Esophagus mucosa (tissue), 1 donor: ENCODE results near the gene RGS11. TPM values are rescaled to one million over a fixed set of nuclear protein-coding genes. Genes with fewer than 3 reads are reported as not detected.

ENCODE experiments used
- ATAC-seq: fragments of 200-7000 bp; cut with Tn5 transposase; one replicate; pipeline ENCODE4 v1.9.1; 2020
- total RNA-seq: library from RNA; stranded (reverse); gene quantifications from one replicate; pipeline ENCODE4 v1.2.4, GENCODE V29; 2023
- donor health status: DM: yes; HTN: yes; CAD: no.

RGS11 gene
- total RNA-seq, result 0.92 TPM

DNA sequence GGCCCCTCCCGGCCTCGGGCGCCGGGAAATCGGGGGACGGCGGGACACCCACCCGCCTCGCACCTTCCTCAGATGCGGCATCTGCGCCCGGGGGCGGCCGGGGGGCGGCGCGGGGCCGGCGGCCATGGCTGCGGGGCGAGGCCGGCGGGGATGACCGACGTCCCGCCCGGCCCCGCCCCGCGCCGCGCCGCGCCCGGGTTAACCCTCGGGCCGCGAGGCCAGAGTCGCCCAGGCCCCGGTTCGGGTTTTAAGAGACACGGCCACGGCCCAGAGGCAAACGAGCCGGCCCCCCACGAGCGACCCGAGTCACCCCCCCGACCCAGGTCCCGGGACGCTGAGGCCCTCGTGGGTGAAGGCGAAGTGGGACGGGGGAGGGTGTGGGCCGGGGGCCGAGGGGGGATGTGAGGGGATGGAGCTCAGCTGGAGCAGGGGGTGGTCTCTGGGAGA lies at the start of gene RGS11:
TSS of gene RGS11 (minus strand) at position 159 of the 447 bp plus-strand sequence. CDS start at position 126, 33 bp downstream.
- no peak for ATAC-seq

DNA sequence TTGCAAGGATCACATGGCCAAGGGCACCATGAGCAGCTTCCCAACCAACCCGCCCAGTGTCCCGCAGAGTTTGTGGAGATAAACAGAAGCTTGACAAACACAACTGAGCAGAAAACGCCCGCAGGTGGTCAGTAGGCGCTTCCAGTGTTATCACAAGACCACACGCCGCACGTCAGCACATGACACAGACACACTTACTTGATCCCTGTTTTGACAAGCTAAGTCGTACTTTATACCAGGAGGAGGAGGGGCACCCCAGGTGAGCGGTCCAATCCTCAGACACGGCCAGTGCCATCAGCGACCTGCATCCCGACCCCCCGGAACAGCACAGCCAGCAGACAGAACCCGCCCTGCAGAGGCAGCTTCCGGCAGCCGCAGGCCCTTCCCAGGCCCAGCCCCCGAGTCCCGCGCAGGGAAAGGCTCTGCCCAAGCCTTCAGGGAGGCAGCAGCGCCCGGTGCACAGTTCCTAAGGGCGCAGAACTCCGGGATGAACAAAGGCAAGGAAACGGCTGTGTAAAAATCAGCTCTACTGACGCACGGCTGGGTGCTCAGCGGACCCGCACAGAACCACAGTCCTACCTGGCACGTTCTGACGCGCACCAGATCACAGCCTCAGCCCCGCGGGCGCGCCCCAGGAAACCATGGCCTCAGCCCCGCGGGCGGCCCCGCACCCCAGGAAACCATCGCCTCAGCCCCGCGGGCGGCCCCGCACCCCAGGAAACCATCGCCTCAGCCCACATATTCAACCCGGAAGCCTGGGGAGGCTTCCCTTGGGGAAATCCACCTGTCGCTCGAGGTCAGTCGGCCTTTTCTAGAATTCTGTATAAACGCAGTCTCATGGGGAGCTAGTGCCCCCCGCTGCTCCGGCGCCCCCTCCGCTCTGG lies 48.9 kb upstream of the RGS11 start:
- ATAC-seq, result peak; percentile 50

DNA sequence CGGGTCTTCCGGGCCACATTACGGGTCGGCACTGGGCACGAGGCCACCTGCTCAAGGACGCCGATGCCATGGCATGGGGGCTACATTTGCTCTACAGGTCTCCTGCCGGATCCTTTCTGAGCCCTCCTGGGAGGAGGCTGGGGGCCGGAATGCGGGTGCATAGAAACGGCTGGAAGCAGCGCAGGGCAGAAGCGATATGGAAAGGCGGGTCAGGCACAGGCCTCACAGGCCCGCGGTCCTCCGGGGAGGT lies 48.4 kb upstream of the RGS11 start:
- ATAC-seq, result no peak

GRCh38 chr16:322476-323143 lies 46.9 kb upstream of the RGS11 start:
- no peak for ATAC-seq

GRCh38 chr16:321532-321931 lies 45.8 kb upstream of the RGS11 start:
- no peak for ATAC-seq

DNA sequence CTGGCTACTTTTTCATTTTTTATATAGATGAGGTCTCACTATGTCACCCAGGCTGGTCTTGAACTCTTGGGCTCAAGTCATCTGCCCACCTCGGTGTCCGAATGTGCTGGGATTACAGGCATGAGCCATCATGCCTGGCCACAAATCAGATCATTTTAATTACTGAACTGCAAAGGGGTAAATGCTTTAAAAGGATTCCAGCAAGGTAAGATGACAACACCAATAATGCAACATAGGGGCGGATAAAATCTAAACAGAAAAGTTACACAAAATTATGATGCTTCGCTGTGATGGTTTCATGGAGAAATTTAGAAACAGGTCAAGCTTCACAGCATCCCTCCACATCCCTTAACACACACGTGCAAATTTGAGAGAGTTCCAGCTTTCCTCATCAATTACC lies 44.5 kb upstream of the RGS11 start:
- ATAC-seq, result no peak

DNA sequence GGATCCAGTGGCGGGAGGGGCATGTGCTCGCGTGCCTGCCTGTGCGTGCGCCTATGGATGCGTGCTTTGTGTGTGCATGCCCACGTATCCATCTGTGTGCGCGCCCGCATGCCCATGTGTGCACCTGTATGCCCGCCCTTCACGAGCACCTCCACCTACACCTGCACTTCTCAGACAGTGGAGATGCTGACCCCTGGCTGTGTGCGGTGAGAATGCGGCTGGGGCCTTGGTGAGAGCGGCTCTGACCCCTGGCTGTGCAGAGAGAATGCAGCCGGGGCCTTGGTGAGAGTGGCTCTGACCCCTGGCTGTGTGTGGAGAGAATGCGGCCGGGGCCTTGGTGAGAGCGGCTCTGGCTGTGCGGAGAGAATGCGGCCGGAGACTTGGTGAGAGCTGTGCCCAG lies 42.9 kb upstream of the RGS11 start:
- no peak for ATAC-seq

DNA sequence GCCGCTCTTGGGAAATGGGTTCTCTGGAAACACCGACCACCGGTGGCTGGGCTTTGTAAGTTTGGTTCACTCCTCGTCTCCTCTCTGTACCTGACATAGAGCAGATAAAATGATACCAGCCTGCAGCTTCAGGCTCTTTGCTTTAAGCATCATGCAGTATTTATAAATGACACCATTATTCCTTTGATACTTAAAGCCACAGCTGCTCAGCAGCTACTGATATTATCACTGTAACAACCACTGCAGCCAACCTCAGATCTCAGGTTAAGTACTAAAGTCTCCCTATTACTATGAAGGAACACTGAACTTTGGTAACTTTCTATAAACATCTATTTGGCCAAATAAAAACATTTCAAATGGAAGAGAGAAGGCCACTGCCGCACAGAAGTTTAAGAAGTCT lies 41.8 kb upstream of the RGS11 start:
- ATAC-seq, result no peak

DNA sequence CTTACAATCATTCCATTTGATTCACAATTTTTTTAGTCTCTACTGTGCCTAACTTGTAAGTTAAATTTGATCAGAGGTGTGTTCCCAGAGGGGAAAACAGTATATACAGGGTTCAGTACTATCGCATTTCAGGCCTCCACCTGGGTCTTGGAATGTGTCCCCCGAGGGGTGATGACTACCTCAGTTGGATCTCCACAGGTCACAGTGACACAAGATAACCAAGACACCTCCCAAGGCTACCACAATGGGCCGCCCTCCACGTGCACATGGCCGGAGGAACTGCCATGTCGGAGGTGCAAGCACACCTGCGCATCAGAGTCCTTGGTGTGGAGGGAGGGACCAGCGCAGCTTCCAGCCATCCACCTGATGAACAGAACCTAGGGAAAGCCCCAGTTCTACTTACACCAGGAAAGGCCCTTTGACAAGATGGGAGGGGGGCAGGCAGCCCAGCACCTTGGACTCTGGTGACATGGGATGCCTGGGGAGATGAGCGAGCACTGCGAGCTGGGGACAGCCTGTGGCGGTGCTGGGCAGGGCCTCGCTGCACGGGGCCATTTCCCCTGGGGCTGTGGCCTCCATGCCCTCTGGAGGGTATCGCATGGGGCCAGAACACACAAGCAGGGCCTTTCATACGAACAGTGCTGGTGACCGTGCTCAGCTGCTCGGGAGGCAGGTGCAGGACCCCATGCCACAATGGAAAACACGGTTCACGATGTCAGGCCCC lies 41.2 kb upstream of the RGS11 start:
- no peak for ATAC-seq

DNA sequence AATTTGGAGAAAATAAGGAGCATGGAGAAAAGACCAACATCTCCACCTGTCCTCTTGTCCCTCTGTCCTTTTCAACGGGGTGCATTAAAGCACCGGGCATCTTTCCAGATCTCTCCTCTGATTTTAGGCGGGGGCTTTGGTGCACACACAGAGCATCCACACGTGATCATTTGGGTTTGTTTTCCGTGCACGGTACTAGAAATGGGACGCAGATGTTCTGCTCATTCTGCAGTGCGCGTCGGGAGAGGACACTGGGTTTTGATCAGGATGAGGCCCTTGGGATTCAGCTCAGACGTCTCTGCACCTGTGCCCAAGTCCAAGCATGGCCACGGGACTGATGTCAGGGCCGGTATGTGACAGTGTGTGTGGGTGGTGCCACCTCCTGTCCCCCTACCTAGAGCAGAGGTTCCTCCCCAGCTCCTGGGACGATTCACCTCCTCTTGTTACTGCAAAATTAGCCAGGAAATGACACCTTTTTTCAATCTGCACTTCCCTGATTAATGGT lies 39.1 kb upstream of the RGS11 start:
- no peak for ATAC-seq

GRCh38 chr16:314351-314750 lies 38.6 kb upstream of the RGS11 start:
- ATAC-seq, result no peak

- ATAC-seq, result no peak
Observed at GRCh38 chr16:311725-312124, 36.0 kb upstream of the RGS11 start.

DNA sequence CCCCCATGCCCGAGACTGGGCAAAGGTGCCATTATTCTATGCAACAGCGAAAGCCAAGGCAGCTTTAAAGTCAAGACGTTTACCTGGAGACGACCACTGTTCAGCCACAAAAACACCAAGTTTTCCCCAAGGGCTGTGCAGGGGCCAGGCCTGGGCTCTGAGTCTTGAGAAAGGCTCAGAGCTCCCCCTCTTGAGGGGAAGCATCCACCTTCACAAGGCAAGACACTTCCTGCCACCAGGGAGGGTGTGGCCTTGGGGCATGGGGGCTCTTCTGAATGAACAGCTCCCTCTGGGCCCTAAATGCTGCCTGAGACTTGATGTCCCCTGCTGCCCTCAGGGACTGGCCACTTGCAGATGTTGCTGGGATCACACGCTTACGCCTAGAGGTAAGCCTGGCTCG lies 33.7 kb upstream of the RGS11 start:
- ATAC-seq, result no peak

DNA sequence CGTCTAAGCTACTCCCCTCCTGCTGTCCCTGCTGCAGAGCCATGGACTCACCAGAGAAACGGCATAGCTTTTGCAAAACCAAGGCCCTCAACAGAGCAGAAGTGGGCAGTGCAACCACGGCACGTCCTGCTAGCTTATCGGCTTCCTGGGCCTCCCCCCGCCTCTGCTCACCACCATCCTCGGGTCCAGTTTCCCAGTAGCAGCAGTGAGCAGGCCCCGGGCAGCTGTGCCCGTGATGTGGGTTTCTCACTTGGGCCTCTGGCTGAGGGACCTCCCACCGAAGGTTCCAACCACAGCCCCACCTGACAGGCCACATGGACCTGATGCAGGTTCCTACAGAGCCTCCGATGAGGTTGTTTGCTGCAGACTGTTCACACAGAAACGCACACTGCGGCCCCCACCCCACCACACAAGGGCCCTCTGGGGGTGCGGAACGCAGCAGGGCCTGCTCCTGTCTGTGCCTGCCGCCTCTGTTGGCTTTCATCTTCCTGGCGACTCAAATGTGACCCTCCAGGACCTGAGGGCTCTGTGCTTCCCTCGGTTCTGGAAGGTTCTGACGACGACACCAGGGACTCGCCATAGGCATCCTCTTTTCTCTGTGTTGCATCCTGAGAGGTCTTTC lies 32.1 kb upstream of the RGS11 start:
- ATAC-seq, result no peak

- no peak for ATAC-seq
Observed at GRCh38 chr16:306911-307370, 31.2 kb upstream of the RGS11 start.

DNA sequence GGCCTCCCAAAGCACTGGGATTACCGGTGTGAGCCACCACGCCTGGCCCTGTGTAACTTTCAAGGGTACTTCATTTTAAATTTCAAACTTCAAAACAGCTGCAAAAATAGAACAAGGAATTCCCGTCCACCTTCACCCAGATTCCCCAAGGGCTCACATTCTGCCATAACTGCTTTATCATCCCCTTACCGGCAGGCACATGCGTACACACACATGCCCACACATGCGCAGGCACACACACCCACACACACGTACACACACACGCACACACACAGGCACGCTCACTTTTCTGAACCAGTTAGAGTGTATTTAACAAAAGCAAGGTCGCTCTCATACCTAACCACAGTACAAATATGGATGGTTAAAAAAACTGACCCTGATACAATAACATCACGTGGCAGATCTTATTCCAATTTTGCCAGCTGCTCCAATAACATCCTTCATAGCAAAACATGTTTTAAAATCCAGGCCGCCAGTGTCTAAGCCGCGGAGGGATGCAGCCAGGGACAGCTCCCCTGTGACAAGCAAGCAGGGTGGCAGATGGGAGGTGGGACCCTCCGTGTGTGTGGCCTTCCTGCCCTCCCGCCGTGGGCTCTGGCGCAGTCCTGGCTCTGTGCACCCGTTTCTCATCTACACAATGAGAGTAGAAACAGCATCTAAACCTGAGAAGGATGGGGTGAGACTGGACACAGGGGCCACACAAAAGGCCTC lies 30.3 kb upstream of the RGS11 start:
- peak; percentile 69 for ATAC-seq

DNA sequence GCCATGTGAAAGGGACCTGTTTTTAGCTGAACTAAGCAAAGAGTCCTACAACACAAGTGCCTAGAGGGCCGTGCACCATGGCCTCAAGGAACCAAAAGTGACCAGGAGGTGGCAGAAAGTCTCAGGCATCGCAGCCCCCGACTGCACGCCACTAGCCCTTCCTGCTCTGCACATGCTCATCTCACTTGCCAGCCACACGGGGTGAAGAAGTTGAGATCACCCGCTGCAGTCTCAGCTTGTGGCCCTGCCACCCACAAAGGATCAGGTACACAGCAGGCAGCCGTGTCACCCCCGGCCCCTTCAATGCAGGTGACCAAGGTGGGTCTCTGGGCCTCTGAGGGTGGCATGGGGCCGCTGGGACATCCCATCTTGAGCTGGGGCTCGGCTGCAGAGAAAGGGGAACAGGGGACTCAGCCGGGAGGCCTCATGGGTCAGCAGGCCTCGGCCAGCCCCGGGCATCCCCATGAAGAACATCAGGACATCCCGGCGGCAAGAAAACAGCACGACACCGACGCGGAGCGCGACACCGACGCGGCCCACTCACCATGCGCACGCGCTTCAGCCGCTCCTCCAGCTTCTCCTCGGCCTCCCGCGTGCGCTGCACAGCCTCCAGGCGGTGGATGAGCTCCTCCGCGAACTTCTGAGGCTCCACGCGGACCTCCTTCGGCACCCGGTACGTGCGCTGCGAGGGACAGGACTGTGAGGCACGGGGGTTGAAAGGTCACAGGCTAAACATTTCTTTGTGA lies 28.2 kb upstream of the RGS11 start:
- ATAC-seq, result no peak

DNA sequence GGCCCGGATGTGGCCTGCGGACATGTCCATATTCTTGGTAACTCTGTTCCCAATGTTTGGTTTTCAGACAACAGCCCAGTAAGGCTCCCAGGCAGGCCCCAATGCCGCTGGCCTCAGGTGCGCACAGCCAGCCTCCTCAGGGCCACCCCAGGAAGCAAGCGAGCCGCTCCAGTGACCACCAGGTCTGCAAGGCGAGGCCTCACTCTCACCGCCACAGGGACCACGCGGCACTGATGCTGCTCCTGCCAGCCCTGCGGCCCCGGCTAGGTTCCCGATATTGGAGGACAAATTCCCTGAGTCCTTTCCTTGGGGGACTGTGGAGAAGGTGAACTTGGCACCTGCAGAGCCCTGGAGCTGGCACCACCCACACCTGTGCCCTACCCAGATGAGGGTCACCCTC lies 26.2 kb upstream of the RGS11 start:
- no peak for ATAC-seq

DNA sequence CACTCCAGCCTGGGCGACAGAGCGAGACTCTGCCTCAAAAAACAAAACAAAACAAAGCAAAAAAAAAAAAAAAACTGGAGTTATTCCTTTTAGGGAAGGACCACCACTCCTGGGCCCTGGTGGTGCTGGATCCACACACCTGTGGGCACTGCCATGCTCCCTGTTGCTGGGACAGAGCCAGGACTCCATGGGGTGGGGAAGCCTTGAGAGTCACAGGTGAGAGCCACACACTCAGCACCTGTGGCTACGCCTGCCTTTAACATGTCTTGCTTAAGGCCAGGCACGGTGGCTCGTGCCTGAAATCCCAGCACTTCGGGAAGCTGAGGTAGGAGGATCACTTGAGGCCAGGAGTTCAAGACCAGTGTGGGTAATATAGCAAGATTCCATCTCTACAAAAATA lies 25.5 kb upstream of the RGS11 start:
- no peak for ATAC-seq

DNA sequence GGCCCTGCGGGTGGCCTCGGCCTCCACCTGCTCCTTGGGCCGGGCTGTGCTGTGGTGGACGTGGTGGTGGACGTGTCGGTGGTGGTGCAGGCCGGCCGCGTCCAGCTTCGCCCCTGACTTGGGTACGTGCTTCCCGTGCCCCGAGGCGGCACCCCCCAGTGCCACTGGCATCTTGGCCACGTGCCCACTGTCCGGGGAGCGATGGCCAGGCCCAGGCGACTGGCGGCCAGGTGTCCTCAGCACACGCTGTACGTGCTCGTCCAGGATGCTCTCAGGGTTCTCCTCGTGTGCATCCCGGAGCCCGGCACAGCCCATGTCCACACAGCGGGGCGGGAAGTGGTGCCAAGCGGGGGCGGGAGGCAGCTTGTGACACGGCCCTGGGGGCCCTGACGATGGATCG lies 22.1 kb upstream of the RGS11 start:
- peak; percentile 28 for ATAC-seq

DNA sequence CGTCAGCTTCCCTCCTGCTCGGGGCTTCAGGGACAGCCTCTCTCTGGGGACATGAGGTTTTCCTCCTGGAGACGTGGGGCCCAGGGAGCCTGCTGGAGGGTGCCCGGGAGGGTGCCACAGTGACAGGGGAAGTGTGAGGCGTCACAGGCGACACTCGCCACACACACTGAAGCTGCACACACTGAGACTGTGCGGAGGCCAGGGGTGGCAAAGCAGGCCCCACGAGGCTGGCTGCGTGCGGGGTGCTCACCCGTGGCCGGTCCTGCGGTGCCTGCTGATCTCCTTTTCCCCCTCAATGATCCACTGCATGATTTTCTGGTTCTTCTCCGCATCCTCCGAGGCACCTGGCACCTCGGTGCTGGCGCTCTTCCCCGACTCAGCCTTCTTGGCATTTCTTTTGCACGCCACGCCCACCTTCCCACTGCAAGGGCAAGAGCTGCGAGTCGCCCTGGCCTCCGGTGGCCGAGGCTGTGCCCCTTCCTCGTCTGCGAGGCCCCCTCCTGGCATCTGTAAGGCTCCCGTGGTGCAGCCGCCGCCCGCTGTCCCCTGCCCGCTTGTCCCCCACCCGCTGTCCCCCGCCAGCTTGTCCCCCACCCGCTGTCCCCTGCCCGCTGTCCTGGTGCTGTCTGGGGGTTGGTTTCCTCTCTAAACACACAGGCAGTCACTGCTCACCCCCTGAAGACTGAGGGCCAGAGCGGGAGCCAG lies 21.2 kb upstream of the RGS11 start:
- ATAC-seq, result no peak
